Measurements from ENCODE around the gene GLA.

Gene GLA

DNA sequence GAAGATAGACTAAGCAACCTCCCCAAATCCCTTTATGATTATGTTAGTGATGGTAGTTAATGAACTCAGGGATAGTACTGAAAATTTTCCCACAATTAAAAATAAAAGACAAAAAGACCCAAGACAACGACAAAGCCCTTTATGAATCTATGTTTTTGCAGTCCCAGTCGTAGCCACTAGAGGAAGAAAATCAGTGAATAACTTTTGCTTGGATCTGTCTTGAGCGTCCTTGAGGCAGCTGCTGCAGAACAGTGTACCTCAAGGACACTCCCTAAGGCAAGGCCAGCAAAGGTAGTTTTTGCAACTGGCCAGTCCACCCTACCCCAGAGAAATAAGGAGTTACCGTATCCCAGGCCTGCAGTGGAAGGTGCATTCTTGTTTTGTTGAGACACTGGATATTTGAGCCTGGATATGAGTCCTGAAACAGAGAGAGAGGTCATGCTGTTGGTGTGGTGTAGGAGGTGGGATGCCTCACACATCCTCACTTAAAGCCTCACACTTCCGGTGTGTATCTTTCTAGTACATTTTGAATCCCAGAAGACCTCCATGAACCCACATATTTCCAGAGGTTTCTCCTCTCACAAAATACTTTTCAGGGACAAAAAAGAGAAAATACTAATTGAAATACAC lies 50.4 kb downstream of the GLA start:
- no peak for DNase-seq (ENCODE audit: low read depth, low spot score)

DNA sequence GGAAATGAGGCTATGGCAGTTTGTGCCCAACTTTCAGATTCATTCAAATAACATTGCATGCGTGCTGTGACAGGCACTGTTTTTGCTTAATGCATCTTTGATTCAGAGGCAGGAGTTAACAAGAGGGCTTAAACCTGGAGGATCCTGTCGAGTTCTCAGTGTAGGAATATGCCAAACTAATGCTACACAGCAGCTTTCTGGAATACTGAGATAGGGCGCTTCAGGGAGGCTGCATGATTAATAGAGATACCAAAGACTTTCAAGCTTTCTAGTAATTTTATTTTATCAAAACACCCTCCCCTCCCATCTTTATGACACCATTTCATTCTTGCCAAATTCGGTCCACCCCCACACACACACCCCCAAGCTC lies 58.5 kb downstream of the GLA start:
- DNase-seq (ENCODE audit: low read depth, low spot score), result no peak

DNA sequence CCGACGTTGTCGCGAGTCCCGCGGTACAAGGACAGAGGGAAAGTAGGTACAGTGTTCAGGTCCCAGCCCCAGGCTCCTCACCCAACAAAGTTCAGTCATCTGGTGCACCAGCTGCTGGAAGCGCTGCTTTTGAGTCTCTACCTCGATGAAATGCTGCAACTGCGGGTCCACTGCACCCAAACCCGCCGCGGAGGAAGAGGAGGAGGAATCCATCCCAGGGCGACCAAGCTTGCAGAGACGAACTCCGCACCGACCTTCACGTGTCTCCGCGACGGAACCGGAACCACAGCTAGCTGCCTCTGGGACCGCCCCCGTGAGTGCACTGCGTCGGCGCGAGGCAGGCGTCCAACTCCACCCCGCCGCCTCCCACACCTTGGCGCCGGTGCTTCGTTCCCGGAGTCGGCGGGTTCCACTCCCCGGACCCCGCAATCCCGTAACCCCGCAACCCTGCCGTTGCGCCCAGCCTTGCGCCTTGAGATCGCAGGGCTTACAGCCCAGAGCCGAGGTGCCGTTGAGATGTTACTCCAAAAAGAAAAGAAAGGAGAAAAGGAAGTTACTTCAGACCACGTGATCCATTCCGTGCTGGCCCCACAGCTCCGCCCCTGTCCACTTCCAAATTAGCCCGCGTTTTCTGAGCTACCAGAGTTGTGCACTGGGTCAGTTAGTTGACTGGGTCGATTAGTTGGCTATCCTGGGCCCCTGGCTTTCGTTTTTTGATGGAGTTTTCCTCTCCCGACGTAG lies 59.1 kb downstream of the GLA start, which contains the start of gene TIMM8A:
Gene TIMM8A, minus strand, starts transcription at position 291 of the 741 bp plus-strand sequence. Its CDS starts 78 bp downstream, at position 213.
- peak; percentile 50 for DNase-seq (ENCODE audit: low read depth, low spot score)

DNA sequence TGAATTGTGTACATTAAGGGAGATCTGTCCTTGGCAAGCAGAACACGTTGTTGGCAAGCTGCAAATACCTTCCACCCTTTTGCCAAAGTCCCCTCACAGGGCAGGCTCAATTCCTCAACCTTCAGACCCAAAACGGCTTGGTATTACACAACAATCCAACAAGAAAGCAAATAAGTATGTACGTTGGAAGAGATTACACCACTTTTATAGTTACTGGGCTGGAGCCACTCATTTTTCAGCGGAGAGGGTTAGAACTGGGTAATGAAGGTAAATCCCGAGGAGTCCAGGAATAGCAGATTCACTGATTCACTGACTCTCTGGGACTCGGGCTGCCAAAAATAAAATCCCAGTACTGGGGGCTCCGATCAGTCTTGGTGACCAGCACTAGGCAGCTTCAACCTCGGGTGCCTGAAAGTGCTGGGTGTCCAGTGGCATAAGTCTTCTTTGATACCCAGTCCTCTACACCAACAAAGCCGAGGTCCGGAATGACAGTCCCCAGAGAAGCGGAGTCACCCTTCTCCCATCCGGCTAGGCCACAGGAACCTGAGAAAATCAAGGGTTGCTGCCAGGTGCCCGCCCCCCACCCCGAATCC lies 59.8 kb downstream of the GLA start:
- DNase-seq (ENCODE audit: low read depth, low spot score), result no peak
